TTC549 (cell line): ENCODE measurements around the gene CBFB.

Source experiments
- FAIRE-seq: peaks from 2 replicates; lab custom pipeline; 2012; peaks lifted over from hg19 to GRCh38; lab: Jason Lieb, UNC

The CBFB gene

DNA sequence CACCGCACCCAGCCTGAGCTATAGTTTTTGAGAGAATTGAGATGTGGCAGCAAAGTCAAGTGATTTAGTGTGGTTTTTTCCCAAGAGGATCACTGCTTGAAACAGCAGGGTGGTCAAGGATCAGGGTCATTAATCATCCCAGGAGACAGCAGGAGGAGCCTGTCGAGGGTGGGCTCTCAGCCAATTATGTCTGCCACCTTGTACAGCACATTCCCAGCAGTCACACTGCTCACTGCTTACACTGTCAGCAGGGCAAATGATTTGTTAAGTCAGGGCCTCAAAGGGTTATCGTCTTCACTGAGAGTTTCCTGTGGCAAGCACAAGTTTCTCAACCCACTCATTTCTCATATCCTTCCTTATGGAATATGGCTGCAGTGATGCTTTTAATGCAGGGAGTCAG lies 108.7 kb downstream of the CBFB start:
- no peak for FAIRE-seq

DNA sequence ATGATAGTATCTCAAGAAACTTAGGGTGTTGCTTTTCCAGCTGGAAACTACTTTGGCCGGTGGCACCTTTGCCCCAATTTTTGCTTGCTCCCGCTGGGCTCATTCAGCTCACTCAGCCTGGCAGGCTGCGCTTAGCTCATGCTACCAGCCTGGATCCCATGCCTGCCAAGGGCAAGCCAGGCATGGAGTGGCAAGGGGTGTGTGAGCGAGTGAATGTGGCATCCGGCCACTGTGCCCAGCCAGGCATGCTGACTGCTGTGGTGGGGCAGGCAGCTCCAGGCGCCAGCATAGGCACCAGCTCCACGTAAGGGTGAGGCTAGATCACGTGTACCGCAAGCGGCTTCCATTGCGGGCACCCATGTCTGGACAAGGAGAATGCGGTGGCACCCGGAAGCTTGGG lies 112.4 kb downstream of the CBFB start:
- no peak for FAIRE-seq

DNA sequence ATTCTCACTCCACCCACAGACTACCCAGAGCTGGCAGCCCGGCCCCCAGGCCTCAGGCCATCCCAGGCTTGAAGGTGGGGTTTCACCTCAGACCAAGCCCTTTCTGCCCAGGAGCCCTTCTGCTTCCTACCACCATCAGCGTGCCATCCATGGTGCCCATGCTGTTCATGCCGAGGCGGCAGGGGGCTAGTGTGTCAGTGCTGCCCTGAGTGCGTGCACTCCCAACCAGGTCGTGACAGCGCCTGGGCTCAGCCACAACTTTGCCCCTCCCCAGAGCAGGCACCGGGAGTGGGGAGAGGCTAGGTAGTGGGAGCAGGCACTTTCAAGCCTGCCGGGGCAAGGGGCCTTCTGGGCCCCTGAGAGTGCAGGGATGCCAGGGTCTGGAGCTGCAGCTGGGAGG lies 113.4 kb downstream of the CBFB start:
- no peak for FAIRE-seq

DNA sequence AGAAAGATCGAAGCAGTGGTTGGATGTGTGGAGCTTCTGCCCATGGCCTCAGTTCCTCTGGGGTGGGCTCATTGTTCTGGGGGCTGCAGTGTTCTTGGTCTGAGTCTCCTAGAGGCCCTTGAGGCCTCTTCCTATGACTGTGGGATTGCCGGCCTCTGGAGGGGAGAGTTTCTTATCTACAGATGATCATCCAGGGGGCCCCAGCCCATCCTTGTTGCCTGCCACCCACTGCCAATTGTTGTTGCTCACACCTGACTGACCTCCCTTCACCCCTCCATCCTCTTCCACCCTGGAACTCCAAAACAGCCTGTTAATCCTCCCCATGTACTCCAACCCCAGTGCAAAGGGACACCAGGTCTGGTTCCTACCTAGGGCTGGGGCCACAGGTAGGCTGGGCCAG lies 116.0 kb downstream of the CBFB start:
- no peak for FAIRE-seq

DNA sequence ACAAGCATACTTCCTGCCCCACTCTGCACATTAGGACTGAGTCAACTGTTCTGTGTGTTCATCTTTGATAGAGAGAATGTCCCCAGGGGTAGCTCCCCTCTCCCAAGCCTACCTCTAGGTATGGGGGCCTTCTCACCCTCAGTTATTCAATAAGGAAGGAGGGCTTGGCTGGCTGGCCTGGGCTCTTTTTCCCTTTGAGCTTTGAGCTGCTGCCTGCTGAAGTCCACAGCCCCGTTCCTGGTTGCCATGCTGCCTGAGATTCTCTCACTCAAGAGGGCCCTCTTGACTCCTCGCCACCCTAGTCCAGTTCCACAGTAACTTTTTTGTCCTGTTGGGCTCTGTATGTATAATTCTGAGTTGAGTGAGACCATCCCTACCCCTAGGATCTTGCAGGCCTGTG lies 116.8 kb downstream of the CBFB start:
- no peak for FAIRE-seq

DNA sequence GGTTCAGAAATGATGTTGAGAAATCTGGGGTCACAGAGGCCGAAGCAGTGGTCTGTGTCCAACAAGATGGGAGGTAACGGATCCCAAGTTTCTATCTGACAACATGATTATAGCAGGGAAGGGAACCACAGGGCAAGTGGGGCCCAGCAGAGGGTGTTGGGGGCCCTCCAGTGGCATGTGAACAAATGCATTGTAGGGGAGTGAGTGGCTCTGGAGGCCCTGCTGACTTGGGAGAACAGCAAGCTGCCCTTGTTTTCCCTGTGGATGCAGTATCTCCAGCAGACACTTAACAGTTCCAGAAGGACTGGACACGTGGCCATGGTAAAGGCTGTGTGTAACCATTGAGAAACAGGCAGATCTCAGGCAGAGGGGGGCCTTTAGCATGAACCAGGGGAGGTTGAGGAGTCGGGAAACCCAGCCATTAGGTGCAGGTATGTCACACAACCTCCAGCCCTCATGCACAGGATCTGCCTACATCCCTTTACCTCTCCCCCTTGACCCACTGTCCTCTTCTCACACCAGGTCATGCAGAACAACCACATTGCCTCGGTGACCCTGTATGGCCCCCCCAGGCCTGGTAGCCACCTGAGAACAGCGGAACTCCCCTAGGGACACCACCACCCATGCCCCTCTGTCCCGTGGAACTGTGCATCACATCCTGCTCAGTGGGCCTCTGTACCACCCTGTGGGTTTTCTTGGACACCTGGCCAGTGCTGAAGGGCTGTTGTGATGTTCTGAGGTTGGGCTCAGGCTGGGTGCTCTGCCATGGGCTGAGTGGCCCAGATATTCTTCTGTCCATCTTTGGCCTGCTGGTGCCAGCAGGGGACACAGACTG lies 117.8 kb downstream of the CBFB start:
- FAIRE-seq, result no peak

DNA sequence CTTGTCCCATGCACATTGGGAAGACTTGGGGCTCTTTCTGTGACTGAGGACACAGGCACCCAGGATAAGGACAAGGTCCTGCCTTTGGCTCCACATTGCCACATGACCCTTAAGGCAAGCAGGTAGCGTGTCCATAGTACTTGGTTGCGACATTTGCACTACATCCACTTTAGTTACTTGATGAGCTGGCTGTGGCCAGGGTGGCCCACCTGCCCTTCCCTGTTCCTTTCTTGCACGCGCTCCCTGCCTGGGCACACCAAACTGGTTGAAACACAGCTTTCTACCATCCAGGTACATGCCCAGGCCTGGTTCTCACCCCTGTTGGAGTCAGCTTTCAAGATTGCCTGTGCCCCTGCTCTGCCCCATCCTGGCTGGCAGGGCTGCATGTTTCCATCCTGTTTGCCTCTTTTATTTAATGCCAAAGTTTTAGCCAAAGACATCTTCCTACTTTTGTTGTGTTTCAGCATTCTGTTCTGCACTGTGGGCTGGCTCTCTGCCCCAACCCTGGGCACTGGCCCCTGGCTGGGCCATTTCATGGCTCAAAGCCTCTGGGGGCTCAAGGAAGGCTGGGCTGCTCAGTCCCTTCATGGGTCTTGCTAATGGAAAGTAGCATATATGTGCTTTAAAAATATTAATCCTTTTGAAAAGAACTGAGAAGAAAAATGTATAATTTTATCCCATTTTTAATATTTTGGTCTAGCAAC lies 118.6 kb downstream of the CBFB start:
- no peak for FAIRE-seq

DNA sequence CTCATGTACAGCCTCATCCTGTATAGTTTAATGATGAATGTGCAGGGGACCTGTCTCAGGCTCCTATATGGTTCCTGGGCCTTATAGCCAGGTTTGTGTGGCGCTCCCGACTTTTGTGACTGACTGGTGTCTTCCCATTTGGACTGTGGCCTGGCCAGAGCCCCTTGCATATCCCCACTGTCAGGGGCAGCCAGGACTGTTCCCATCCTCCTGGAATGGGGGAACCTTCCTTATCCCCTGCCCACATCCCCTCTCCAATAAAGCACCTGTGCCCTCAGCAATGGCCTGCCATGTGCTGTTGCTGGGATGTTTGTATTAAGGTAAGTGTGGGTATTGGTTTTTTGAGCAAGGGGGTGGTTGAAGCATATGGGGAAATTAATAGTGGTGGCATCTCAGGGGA lies 119.3 kb downstream of the CBFB start:
- FAIRE-seq, result no peak

DNA sequence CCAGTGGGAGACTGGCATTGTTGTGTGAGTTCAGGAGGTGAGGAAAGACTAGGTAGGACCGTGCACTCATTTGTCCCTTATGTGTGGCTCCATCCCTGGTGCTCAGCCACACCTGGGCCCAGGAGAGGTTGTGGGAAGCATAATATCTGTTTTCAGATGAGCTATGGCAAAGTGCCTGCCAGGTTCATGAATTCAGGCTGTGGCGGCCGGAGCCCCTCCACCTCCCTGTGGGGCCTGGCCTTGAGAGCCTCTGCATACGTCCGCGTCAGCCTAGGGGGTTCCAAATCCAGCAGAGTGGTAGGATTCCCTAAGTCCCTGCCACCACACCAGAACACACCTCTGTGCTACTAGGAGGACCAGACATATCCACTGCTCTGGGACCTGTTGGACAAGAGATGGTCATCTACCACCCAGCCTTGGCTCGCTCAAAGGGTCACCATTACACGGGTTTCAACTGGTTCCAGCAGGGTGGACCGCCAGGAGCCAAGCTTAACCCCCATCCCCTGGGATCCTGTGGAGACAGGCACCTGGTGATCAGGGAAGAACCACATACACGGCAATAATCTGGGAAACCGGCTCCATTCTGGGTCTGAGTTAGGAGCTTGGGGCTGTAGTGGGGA lies 119.8 kb downstream of the CBFB start:
- no peak for FAIRE-seq

DNA sequence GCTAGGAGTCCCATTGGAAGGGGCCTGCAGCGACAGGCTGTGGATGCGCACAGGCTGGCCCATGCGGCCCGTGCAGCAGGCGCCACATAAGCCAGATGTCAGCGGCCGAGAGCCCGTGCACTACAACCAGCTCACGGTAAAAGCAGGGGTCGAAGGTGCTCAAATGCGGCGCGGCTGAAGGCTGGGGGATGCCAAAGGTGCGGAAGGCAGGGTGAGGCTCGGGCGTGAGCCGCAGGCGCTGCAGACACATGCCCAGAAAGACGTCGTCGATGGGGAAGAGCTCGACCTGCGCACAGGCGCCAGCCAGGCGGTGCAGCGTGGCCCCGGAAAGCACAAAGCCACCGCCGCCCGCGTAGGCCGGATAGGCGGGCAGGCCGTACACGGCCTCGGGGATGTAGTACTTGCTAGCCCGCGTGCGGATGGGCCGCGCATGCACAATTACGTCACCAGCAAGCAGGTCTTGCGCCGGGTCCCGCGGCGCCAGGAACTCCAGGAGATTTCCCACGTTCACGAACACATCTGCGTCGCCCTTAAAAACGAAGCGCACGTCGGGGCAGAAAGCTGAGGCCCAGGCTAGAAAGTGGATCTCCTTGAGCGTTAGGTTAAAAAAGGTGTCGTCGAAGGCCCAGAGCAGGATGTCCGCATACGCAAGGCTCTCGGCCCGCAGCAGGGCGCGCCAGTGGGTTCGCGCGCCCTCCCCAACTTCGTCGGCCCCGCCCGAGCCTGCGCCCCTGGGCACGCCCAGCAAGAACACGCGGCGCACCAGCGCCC lies 120.5 kb downstream of the CBFB start:
- no peak for FAIRE-seq

DNA sequence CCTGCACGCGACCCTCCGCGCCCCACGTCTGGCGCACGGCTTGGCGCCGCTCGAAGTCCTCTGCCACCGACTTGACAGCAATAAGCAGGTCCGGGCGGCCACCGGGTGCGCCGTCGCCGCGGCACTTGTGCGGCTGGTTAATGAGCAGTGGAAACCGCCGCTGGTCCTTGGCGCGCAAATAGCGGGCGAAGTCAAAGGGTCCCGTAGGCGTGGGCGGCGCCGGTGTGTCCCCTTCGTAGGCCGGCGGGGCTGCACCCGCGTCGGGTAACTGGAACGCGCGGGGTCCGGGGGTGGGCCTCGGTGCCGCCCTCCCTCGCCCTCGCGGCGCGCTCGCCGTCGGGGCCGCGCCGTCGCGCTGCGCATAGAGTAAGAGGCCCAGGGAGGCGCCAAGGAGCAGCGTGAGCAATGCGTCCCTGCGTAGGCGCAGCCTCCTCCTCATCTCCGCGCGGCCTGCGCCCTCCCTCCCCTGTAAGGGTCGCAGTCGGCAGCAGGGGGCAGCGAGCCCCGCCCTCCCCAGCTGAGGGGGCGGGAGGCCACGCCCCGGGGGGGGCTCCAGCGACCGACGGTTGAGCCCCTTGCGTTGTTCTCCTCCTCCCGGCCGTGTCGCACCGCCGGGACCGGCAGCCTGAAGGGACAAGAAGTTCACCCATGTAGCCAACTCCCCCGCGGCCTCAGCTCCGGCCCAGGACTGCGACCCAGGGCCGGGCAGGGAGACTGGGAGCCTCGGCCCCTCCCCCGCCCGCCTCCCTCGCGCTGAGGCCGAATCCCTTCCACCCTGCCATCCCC lies 121.3 kb downstream of the CBFB start:
- no peak for FAIRE-seq
